ENCODE measurements around the gene MAMSTR.

MAMSTR gene

DNA sequence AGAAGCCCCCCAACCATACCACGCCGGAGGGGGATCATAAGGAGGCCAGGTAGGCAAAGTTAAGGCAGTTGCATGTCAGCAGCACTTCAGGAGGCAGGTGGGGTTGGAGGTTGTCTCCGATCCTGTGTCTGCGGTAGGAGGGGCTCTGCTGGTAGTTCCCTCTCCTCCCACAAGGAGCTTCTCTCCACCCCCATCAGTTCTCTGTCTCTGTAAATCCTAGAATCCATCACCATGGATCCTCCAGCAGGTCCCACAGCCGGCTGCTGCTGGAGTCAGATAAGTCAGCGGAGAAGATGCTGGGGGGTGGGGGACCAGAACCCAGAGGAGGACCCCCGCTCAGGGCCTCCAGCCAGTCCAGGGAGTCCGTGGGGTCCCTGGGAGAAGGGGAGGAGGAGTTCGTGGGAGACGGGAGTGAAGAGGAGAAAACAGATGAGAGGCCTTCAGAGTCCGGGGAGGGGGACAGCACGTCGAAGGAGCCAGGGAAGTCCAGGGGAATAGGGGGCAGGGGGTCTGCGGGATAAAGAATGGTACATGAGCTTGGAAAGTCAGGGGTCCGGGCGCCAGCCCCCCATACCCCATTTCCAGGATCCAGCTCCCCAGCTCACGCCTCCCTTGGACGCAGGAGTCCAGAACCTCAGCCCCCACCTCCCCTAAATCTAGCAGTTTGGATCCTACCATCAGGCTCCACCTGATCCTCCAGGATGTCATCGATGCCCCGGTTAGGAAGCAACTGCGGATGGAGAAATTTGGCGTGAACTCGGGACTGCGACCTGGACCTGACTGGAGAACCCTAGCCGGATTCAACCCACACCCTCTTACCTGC, 6.3 kb downstream of the MAMSTR start (continued):
- TF ChIP-seq, protein P1, sequence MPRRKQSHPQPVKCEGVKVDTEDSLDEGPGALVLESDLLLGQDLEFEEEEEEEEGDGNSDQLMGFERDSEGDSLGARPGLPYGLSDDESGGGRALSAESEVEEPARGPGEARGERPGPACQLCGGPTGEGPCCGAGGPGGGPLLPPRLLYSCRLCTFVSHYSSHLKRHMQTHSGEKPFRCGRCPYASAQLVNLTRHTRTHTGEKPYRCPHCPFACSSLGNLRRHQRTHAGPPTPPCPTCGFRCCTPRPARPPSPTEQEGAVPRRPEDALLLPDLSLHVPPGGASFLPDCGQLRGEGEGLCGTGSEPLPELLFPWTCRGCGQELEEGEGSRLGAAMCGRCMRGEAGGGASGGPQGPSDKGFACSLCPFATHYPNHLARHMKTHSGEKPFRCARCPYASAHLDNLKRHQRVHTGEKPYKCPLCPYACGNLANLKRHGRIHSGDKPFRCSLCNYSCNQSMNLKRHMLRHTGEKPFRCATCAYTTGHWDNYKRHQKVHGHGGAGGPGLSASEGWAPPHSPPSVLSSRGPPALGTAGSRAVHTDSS (tag by site-specific recombination; IDR thresholded peaks at IDR 0.05): no peak
- TF ChIP-seq ZNF600 (tag by site-specific recombination; IDR thresholded peaks at IDR 0.05): 0 out of 2 replicates have a peak, but pooled peaks have one; percentile 44

DNA sequence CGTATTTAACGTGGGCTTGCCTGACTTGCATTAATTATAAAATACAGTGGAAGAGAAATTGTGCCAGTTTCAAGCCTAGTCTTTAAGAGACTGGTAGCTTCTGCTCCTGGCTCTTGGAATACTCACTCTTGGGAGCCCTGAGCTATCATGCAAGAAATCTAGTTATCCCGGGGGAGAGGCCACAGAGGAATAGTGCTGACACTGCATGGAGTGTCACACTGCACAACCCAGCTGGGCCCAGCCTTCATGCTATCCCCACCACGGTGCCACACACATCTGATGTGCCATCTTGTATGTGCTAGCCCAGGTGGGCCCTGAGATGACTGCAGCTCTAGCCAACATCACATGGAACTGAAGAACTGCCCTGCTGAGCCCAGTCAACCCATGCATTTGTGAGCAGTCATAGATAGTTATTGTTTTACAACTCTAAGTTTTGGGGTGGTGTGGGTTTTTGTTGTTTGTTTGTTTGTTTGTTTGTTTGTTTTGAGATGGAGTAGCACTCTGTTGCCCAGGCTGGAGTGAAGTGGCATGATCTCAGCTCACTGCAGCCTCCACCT, 8.3 kb downstream of the MAMSTR start:
- no peak for TF ChIP-seq ZNF366 (tag by site-specific recombination; conservative IDR thresholded peaks at IDR 0.05)
- TF ChIP-seq ZNF24 (tag by site-specific recombination; IDR thresholded peaks at IDR 0.05): no peak
- TF ChIP-seq, protein P2, sequence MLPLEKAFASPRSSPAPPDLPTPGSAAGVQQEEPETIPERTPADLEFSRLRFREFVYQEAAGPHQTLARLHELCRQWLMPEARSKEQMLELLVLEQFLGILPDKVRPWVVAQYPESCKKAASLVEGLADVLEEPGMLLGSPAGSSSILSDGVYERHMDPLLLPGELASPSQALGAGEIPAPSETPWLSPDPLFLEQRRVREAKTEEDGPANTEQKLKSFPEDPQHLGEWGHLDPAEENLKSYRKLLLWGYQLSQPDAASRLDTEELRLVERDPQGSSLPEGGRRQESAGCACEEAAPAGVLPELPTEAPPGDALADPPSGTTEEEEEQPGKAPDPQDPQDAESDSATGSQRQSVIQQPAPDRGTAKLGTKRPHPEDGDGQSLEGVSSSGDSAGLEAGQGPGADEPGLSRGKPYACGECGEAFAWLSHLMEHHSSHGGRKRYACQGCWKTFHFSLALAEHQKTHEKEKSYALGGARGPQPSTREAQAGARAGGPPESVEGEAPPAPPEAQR (tag by site-specific recombination; IDR thresholded peaks at IDR 0.05): no peak
- TF ChIP-seq ZNF121 (tag by site-specific recombination; IDR thresholded peaks at IDR 0.05): no peak
- no peak for TF ChIP-seq EGR2 (tag by site-specific recombination; IDR thresholded peaks at IDR 0.05; ENCODE audit: low read depth)
- TF ChIP-seq, protein P3, sequence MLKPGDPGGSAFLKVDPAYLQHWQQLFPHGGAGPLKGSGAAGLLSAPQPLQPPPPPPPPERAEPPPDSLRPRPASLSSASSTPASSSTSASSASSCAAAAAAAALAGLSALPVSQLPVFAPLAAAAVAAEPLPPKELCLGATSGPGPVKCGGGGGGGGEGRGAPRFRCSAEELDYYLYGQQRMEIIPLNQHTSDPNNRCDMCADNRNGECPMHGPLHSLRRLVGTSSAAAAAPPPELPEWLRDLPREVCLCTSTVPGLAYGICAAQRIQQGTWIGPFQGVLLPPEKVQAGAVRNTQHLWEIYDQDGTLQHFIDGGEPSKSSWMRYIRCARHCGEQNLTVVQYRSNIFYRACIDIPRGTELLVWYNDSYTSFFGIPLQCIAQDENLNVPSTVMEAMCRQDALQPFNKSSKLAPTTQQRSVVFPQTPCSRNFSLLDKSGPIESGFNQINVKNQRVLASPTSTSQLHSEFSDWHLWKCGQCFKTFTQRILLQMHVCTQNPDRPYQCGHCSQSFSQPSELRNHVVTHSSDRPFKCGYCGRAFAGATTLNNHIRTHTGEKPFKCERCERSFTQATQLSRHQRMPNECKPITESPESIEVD (tag by site-specific recombination; IDR thresholded peaks at IDR 0.05): no peak
- no peak for TF ChIP-seq ZIC2 (tag by site-specific recombination; IDR thresholded peaks at IDR 0.05)
- TF ChIP-seq, protein P4, sequence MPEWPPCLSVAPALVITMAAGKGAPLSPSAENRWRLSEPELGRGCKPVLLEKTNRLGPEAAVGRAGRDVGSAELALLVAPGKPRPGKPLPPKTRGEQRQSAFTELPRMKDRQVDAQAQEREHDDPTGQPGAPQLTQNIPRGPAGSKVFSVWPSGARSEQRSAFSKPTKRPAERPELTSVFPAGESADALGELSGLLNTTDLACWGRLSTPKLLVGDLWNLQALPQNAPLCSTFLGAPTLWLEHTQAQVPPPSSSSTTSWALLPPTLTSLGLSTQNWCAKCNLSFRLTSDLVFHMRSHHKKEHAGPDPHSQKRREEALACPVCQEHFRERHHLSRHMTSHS (tag by site-specific recombination; IDR thresholded peaks at IDR 0.05): no peak
- TF ChIP-seq, protein P5, sequence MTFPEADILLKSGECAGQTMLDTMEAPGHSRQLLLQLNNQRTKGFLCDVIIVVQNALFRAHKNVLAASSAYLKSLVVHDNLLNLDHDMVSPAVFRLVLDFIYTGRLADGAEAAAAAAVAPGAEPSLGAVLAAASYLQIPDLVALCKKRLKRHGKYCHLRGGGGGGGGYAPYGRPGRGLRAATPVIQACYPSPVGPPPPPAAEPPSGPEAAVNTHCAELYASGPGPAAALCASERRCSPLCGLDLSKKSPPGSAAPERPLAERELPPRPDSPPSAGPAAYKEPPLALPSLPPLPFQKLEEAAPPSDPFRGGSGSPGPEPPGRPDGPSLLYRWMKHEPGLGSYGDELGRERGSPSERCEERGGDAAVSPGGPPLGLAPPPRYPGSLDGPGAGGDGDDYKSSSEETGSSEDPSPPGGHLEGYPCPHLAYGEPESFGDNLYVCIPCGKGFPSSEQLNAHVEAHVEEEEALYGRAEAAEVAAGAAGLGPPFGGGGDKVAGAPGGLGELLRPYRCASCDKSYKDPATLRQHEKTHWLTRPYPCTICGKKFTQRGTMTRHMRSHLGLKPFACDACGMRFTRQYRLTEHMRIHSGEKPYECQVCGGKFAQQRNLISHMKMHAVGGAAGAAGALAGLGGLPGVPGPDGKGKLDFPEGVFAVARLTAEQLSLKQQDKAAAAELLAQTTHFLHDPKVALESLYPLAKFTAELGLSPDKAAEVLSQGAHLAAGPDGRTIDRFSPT (tag by site-specific recombination; IDR thresholded peaks at IDR 0.05): no peak
- TF ChIP-seq ZNF391 (tag by site-specific recombination; IDR thresholded peaks at IDR 0.05; ENCODE audit: borderline replicate concordance, low read depth): no peak
- peaks cover 13% of the 10 kb centered on the region for H3K4me1 ChIP-seq (ENCODE audit: control insufficient read depth, insufficient read depth, low read length)
- POLR2A ChIA-PET: interaction anchor here (0.5 kb wide), 1 partner anchor 105 kb away, joined by 5 read pairs; no protein-coding TSS in a partner anchor
- CTCF ChIA-PET: interaction anchor here (0.6 kb wide), 1 partner anchor 17 kb away, joined by 3 read pairs; no protein-coding TSS in a partner anchor
- H3K27ac ChIP-seq (ENCODE audit: extremely low read depth, low read depth, low read length): no peak overlapping the region
- no peaks in the 10 kb centered on the region for H3K9me3 ChIP-seq (ENCODE audit: control insufficient read depth, insufficient read depth, low read depth, low read length)
- no peak overlapping the region for H3K4me3 ChIP-seq (ENCODE audit: low read depth, low read length)
- H3K36me3 ChIP-seq (ENCODE audit: control insufficient read depth in 2 of 2, insufficient read depth in 1 of 2, low read length in 2 of 2): no peaks in the 10 kb centered on the region; a peak in 1 of 3 replicates

DNA sequence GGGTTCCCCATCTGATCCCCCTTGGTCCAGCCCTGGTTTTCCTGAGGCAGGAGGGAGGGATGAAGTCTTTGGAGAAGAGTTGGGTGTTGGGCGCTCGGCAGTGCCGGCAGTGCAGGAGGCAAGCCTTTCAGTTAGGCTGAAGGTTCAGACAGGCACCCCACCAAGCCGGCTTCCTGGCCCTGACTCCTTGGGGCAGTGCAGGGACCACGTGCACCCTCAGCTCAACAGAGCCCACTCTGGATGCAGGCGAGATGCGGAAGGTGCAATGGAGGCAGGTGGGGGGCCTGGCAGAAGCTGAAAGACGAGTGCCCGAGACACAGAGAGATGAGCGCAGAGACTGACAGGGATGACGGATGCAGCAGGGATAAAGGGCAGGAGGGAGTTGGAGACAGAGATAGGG, 11.1 kb downstream of the MAMSTR start:
- H3K27ac ChIP-seq (ENCODE audit: extremely low read depth, low read depth, low read length): no peak overlapping the region
- ChIA-PET POLR2A (no interaction called here), CTCF (interaction anchor here (0.6 kb wide), 1 partner anchor 258 kb away, joined by 3 read pairs; no protein-coding TSS in a partner anchor)
- peaks cover 0 to 2% of the 10 kb centered on the region in 2 experiments; a peak in 2 of 3 replicates for H3K36me3 ChIP-seq (ENCODE audit: control insufficient read depth in 2 of 2, insufficient read depth in 1 of 2, low read length in 2 of 2)
- TF ChIP-seq ZNF548 (tag by site-specific recombination; IDR thresholded peaks at IDR 0.05): no peak
- TF ChIP-seq BCL11A (tag by site-specific recombination; IDR thresholded peaks at IDR 0.05; ENCODE audit: low read depth): no peak
- TF ChIP-seq ZNF626 (tag by site-specific recombination; IDR thresholded peaks at IDR 0.05): no peak
- TF ChIP-seq, protein P6, sequence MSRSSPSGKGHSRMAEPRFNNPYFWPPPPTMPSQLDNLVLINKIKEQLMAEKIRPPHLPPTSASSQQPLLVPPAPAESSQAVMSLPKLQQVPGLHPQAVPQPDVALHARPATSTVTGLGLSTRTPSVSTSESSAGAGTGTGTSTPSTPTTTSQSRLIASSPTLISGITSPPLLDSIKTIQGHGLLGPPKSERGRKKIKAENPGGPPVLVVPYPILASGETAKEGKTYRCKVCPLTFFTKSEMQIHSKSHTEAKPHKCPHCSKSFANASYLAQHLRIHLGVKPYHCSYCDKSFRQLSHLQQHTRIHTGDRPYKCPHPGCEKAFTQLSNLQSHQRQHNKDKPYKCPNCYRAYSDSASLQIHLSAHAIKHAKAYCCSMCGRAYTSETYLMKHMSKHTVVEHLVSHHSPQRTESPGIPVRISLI (tag by site-specific recombination; IDR thresholded peaks at IDR 0.05): no peak
- TF ChIP-seq, protein P7, sequence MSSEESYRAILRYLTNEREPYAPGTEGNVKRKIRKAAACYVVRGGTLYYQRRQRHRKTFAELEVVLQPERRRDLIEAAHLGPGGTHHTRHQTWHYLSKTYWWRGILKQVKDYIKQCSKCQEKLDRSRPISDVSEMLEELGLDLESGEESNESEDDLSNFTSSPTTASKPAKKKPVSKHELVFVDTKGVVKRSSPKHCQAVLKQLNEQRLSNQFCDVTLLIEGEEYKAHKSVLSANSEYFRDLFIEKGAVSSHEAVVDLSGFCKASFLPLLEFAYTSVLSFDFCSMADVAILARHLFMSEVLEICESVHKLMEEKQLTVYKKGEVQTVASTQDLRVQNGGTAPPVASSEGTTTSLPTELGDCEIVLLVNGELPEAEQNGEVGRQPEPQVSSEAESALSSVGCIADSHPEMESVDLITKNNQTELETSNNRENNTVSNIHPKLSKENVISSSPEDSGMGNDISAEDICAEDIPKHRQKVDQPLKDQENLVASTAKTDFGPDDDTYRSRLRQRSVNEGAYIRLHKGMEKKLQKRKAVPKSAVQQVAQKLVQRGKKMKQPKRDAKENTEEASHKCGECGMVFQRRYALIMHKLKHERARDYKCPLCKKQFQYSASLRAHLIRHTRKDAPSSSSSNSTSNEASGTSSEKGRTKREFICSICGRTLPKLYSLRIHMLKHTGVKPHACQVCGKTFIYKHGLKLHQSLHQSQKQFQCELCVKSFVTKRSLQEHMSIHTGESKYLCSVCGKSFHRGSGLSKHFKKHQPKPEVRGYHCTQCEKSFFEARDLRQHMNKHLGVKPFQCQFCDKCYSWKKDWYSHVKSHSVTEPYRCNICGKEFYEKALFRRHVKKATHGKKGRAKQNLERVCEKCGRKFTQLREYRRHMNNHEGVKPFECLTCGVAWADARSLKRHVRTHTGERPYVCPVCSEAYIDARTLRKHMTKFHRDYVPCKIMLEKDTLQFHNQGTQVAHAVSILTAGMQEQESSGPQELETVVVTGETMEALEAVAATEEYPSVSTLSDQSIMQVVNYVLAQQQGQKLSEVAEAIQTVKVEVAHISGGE (tag by site-specific recombination; conservative IDR thresholded peaks at IDR 0.05; ENCODE audit: low read depth): no peak
- H3K4me1 ChIP-seq (ENCODE audit: control insufficient read depth, insufficient read depth, low read length): peaks cover 7% of the 10 kb centered on the region
- no peaks in the 10 kb centered on the region for H3K9me3 ChIP-seq (ENCODE audit: control insufficient read depth, insufficient read depth, low read depth, low read length)
- no peak overlapping the region for H3K4me3 ChIP-seq (ENCODE audit: low read depth, low read length)
